ENCODE data around the gene CDON. TPM values are rescaled to one million over a fixed set of nuclear protein-coding genes. Genes with fewer than 3 reads are reported as not detected.
A peak's percentile ranks its signal among the peaks of the same experiment; 100 is the strongest.

Gene CDON
- total and polyA plus RNA-seq, 8 donors, result 8.6 to 16.3 (median 11.4) TPM

DNA sequence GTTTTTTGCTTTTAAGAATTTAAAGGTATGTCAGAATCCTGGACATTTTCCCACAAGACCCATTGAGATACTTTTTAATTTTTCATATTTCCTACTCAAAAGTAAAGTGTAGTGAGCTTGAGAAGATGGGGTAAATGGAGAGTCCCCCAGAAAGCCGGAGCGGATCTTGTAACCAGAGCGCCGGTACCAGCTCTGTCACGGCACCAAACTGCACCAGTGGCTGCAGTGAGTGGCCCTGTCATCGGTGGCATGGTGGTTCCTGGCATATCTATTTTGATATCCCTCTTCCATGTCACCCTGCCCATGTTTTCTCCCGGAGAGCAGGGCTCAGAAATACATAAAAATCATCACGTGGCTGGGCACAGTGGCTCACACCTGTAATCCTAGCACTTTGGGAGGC lies 139.0 kb downstream of the CDON start:
- Histone ChIP-seq H3K27ac (no peak overlapping the region), H3K4me1 (no peaks in the 10 kb centered on the region), H3K36me3 (no peaks in the 10 kb centered on the region), H3K27me3 (no peaks in the 10 kb centered on the region), H3K9me3 (no peaks in the 10 kb centered on the region), H3K4me3 (no peak overlapping the region)
- ATAC-seq (no peak), DNase-seq (no peak)
- no peak for TF ChIP-seq CTCF (IDR thresholded peaks at IDR 0.05)
- intact Hi-C loops (cut with DNase I), result no loop called here

- Histone ChIP-seq H3K4me3 (no peak overlapping the region), H3K27ac (no peak overlapping the region), H3K36me3 (no peaks in the 10 kb centered on the region), H3K27me3 (peaks cover 0 to 3% of the 10 kb centered on the region in 2 donors), H3K9me3 (no peaks in the 10 kb centered on the region), H3K4me1 (no peaks in the 10 kb centered on the region)
- intact Hi-C loops (cut with DNase I), result no loop called here
- peak; percentile 97 for ATAC-seq
- peak; percentile 58 to 73 for TF ChIP-seq CTCF (IDR thresholded peaks at IDR 0.05)
- DNase-seq, result peak in 3 of 4 donors; percentile 53 to 81 (median 58)
These were observed 139.6 kb downstream of the CDON start for GRCh38 chr11:125923012-125923579.

- H3K36me3 ChIP-seq, result no peaks in the 10 kb centered on the region
- no peaks in the 10 kb centered on the region for H3K9me3 ChIP-seq
- no peak overlapping the region for H3K4me3 ChIP-seq
- H3K27ac ChIP-seq, result no peak overlapping the region
- H3K27me3 ChIP-seq, result peaks cover 0 to 8% of the 10 kb centered on the region in 2 donors
- DNase-seq, result no peak
- no peak for ATAC-seq
- TF ChIP-seq CTCF (IDR thresholded peaks at IDR 0.05), result no peak
- H3K4me1 ChIP-seq, result no peaks in the 10 kb centered on the region
- intact Hi-C loops (cut with DNase I), result no loop called here
These were observed 140.5 kb downstream of the CDON start for GRCh38 chr11:125922156-125922555.

- H3K4me3 ChIP-seq, result no peak overlapping the region
- no peaks in the 10 kb centered on the region for H3K9me3 ChIP-seq
- no peaks in the 10 kb centered on the region for H3K4me1 ChIP-seq
- no peaks in the 10 kb centered on the region for H3K36me3 ChIP-seq
- ATAC-seq (no peak), DNase-seq (no peak)
- H3K27me3 ChIP-seq, result peaks cover 0 to 18% of the 10 kb centered on the region in 2 donors
- intact Hi-C loops (cut with DNase I), result no loop called here
- TF ChIP-seq CTCF (IDR thresholded peaks at IDR 0.05), result no peak
- no peak overlapping the region for H3K27ac ChIP-seq
These were observed 141.6 kb downstream of the CDON start for GRCh38 chr11:125921042-125921441.

DNA sequence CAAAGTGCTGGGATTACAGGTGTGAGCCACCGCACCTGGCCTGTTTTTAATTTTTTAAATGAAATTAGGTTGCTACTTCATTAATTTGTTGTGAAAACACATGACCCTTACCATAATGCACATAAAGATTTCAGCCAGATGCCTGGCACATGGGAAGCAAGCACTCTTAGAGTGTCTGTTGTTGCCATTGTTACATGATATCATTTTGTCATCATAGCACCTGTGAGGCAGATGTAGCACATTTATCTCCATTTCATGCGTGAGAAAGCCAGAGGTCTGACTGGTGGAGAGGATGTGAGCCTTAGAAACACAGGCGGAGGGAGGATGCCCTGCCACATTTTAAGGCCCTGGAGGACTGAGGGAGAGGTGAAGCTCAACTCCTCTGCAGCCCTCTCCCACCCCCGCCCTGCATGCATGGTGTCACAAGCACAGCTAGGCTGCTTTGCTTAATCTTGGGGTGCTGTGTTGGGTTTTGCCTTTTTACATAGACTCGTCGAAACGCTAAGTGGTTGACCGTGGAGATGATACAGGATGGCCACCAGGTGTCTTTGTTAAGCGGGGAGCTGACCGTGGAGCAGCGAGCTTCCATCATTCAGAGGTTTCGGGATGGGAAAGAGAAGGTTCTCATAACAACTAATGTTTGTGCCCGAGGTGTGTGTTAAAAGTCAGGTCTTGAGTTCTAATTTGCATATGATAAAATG lies 144.4 kb downstream of the CDON start:
- no peak for TF ChIP-seq CTCF (IDR thresholded peaks at IDR 0.05)
- H3K36me3 ChIP-seq, result no peaks in the 10 kb centered on the region
- ATAC-seq (no peak), DNase-seq (no peak)
- intact Hi-C loops (cut with DNase I), result no loop called here
- no peak overlapping the region for H3K4me3 ChIP-seq
- peaks cover 0 to 18% of the 10 kb centered on the region in 2 donors for H3K27me3 ChIP-seq
- no peak overlapping the region for H3K27ac ChIP-seq
- H3K4me1 ChIP-seq, result no peaks in the 10 kb centered on the region
- H3K9me3 ChIP-seq, result no peaks in the 10 kb centered on the region

Data from left lung (tissue), 10 donors.